K562 (cell line): ENCODE measurements around the gene LRP1.

Source experiments
- BHLHE40 ChIP-seq: IDR thresholded peaks from 2 replicates; pipeline ENCODE4 v1.6.1; 2011; ENCODE audit warnings: low read length, improper control_type of control experiment
- CTCF ChIP-seq, 3 experiments: IDR thresholded peaks in 2 of 3; conservative IDR thresholded peaks in 1 of 3; 2 replicates each; pipeline ENCODE4 v1.5.1; 2011 to 2012; ENCODE audit warnings: low read length in 3 of 3, mild to moderate bottlenecking in 3 of 3, control low read depth in 2 of 3, improper control_type of control experiment in 1 of 3, inconsistent platforms in 1 of 3, low read depth in 1 of 3, mixed read lengths in 1 of 3, moderate library complexity in 1 of 3; ENCODE audit not compliant: insufficient read depth in 2 of 3
- FIP1L1 ChIP-seq: fragments of 200-400 bp; formaldehyde crosslinking; IDR thresholded peaks from 2 replicates; pipeline ENCODE4 v1.6.1; 2018; ENCODE audit warnings: mild to moderate bottlenecking, low read depth, low read length; ENCODE audit not compliant: poor library complexity, severe bottlenecking
- KLF1 ChIP-seq: fragments of 450-650 bp; IDR thresholded peaks from 2 replicates; pipeline ENCODE4 v1.6.1; 2016; ENCODE audit warnings: missing genetic modification characterization, missing compliant biosample characterization
- NFRKB ChIP-seq: fragments of 450-650 bp; IDR thresholded peaks from 2 replicates; pipeline ENCODE4 v1.6.1; 2016; ENCODE audit warnings: low read depth
- SETDB1 ChIP-seq: IDR thresholded peaks from one replicate; pipeline ENCODE4 v1.6.1; 2012; ENCODE audit warnings: low read length, control low read depth, inconsistent platforms
- SIN3B ChIP-seq: fragments of 450-650 bp; IDR thresholded peaks from 2 replicates; pipeline ENCODE4 v1.6.1; 2017; ENCODE audit warnings: low read depth, mild to moderate bottlenecking, moderate library complexity
- ZKSCAN8 ChIP-seq: fragments of 200-800 bp; sonication (Bioruptor generic); IDR thresholded peaks from 2 replicates; pipeline ENCODE4 v1.6.1; 2016; ENCODE audit warnings: missing genetic modification characterization, missing compliant biosample characterization
- ZNF766 ChIP-seq: fragments of 200-800 bp; sonication (Bioruptor generic); conservative IDR thresholded peaks from 2 replicates; pipeline ENCODE4 v1.6.1; 2016; ENCODE audit warnings: missing genetic modification characterization, missing compliant biosample characterization

- TF ChIP-seq SETDB1: no peak
- no peak for TF ChIP-seq ZKSCAN8 (CRISPR knock-in tag)
- TF ChIP-seq NFRKB: no peak
- no peak for TF ChIP-seq BHLHE40
- TF ChIP-seq KLF1 (tag): no peak
- TF ChIP-seq CTCF (IDR thresholded peaks at IDR 0.05 in 2 of 3, conservative IDR thresholded peaks at IDR 0.05 in 1 of 3; ENCODE audit: insufficient read depth in 2 of 3, low read depth in 1 of 3, low read length in 3 of 3): no peak
- no peak for TF ChIP-seq SIN3B
- TF ChIP-seq FIP1L1: no peak
- TF ChIP-seq ZNF766 (CRISPR knock-in tag): no peak
Observed at GRCh38 chr12:57146092-57146491, 17.8 kb downstream of the LRP1 start.
